ENCODE measurements around the gene ANKRA2.

The ANKRA2 gene

DNA sequence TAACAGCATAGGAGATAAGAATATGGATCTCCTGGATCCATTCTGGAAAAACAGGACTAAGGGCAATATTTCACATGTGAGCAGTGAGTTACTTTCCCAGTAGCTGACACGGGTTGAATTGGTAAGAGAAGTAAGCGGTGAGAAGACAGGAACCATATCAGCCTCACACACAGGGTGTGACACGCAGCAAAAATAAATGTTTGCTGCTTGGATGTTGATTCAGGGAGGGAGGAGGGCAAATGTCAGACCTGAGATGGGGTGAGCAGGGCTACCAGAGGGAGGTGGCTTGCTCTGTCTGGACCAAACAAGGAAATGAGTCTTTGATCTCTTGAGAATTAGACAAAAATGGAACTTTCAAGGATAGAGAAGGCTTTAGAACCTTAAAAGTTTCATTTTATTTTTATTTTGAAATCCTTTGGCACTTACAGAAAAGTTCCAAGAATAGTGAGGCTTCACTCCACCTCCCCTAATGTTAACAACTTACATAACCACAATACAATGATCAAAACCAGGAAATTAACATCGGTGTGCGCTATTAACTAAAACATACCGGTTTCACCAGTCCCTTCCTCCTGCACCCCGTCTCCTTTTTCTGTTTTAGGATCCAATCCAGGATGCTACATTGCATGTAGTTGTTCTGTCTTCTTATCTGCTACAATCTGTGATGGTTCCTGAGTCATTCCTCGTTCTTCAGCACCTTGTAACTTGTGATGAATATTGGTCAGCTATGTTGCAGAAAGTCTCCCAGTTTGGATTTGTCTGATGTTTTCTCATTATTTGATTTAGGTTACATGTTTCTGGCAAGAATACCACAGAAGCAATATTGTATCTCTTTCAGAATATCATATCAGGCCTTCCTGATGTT, 40.0 kb upstream of the ANKRA2 start:
- no peaks in the 10 kb centered on the region for H3K36me3 Mint-ChIP-seq (ENCODE audit: low read depth)
- no peak overlapping the region for H3K27ac Mint-ChIP-seq
- TF ChIP-seq, protein P1, sequence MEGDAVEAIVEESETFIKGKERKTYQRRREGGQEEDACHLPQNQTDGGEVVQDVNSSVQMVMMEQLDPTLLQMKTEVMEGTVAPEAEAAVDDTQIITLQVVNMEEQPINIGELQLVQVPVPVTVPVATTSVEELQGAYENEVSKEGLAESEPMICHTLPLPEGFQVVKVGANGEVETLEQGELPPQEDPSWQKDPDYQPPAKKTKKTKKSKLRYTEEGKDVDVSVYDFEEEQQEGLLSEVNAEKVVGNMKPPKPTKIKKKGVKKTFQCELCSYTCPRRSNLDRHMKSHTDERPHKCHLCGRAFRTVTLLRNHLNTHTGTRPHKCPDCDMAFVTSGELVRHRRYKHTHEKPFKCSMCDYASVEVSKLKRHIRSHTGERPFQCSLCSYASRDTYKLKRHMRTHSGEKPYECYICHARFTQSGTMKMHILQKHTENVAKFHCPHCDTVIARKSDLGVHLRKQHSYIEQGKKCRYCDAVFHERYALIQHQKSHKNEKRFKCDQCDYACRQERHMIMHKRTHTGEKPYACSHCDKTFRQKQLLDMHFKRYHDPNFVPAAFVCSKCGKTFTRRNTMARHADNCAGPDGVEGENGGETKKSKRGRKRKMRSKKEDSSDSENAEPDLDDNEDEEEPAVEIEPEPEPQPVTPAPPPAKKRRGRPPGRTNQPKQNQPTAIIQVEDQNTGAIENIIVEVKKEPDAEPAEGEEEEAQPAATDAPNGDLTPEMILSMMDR (IDR thresholded peaks at IDR 0.05), result no peak
- no peaks in the 10 kb centered on the region for H3K4me1 Mint-ChIP-seq
- peaks cover 4% of the 10 kb centered on the region for H3K27me3 Mint-ChIP-seq (ENCODE audit: low read depth, poor library complexity)
- no peak overlapping the region for H3K4me3 Mint-ChIP-seq
- no peak for DNase-seq
- H3K9me3 Mint-ChIP-seq, result peaks cover 8% of the 10 kb centered on the region

DNA sequence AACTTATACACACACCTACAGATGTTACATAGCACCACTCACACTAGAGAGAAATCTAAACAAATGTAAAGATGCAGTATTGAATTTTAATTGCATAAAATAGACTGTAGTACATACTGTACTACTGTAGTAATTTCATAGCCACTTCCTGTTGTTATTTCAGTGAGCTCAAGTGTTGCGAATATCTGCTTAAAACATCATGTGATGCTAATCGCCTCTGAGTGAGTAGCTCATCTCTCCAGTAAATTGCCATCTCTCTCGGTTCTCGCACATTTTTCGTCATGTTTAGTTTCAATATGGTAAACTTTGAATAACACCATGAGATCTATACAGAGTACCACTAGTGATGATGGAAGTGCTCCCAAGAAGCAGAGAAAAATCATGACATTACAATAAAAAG, 38.6 kb upstream of the ANKRA2 start:
- H3K4me1 Mint-ChIP-seq, result no peaks in the 10 kb centered on the region
- H3K27me3 Mint-ChIP-seq (ENCODE audit: low read depth, poor library complexity), result peaks cover 10% of the 10 kb centered on the region
- no peak overlapping the region for H3K4me3 Mint-ChIP-seq
- TF ChIP-seq, protein P1 (IDR thresholded peaks at IDR 0.05), result no peak
- no peak overlapping the region for H3K27ac Mint-ChIP-seq
- no peak for DNase-seq
- H3K9me3 Mint-ChIP-seq, result peaks cover 11% of the 10 kb centered on the region
- H3K36me3 Mint-ChIP-seq (ENCODE audit: low read depth), result no peaks in the 10 kb centered on the region

DNA sequence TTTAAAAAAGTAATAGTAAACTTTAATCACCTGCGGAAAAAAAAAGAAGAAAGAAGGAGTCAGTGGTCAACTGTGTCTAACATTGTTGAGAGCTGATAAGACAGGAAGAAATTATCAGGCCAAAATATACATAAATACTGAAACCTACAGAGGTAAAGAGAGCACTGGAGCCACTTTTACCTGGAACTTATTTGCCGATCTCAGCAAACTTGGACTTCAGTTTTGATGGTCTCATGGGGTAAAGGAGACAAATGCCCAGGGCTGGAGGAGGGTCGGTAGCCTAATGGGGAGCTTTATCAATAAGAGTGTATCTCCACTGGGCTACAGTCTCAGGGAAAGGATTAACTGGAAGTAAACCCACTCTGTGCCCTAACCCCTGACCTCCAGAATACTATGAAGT, 33.9 kb upstream of the ANKRA2 start:
- H3K4me1 Mint-ChIP-seq, result no peaks in the 10 kb centered on the region
- no peak overlapping the region for H3K27ac Mint-ChIP-seq
- peaks cover 11% of the 10 kb centered on the region for H3K9me3 Mint-ChIP-seq
- no peak for DNase-seq
- no peaks in the 10 kb centered on the region for H3K36me3 Mint-ChIP-seq (ENCODE audit: low read depth)
- no peak overlapping the region for H3K4me3 Mint-ChIP-seq
- TF ChIP-seq, protein P1 (IDR thresholded peaks at IDR 0.05), result no peak
- H3K27me3 Mint-ChIP-seq (ENCODE audit: low read depth, poor library complexity), result peaks cover 12% of the 10 kb centered on the region

DNA sequence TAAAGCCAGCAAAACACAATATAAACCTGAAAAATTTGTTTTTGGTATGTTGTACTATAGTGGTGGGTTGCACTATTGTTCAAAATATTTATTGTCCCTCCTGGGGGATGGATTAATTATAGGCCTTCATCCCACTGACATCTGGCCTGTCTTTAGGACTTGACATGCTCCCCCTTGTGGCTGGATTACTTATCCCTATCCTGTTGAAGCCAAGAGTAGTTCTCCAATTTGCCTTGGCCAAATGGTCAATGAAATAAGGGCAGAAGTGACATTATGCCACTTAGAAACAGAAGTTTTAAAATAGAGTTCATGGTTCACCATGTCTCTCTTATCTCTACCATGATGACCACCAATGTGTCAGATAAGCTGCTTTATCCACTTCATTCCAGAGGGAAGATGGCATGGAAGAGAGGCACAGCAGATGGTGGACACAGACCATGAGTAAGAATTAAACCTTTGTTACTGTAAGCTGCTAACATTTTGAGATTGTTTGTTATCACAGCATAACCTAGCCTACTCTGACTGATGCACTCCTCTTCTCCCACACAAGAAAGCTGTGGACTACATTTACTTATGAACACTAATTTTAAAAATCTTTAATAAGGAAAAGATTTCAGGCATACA, 31.4 kb upstream of the ANKRA2 start:
- Mint-ChIP-seq H3K9me3 (peaks cover 8% of the 10 kb centered on the region), H3K4me3 (no peak overlapping the region), H3K27ac (no peak overlapping the region), H3K36me3 (ENCODE audit: low read depth) (no peaks in the 10 kb centered on the region), H3K4me1 (no peaks in the 10 kb centered on the region), H3K27me3 (ENCODE audit: low read depth, poor library complexity) (peaks cover 11% of the 10 kb centered on the region)
- DNase-seq, result peak; percentile 45
- TF ChIP-seq, protein P1 (IDR thresholded peaks at IDR 0.05), result peak; percentile 76

DNA sequence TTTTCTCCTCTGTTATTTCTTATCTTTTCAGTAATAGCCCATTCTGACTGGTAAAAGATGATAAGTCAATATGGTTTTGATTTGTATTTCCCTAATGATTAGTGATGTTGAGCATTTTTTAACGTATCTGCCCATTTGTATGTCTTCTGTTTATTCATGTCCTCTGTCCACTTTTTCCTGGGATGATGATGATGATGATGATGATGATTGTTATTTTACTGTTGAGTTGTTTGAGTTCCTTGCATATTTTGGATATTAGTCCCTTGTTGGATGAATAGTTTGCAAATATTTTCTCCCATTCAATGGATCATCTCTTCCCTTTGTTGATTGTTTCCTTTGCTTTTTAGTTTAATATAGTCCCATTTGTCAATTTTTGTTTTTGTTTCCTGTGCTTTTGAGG, 27.1 kb upstream of the ANKRA2 start:
- Mint-ChIP-seq H3K27me3 (ENCODE audit: low read depth, poor library complexity) (peaks cover 8% of the 10 kb centered on the region), H3K27ac (no peak overlapping the region), H3K4me1 (no peaks in the 10 kb centered on the region), H3K9me3 (no peaks in the 10 kb centered on the region), H3K36me3 (ENCODE audit: low read depth) (no peaks in the 10 kb centered on the region), H3K4me3 (no peak overlapping the region)
- DNase-seq, result no peak
- TF ChIP-seq, protein P1 (IDR thresholded peaks at IDR 0.05), result no peak
